SH-SY5Y (cell line): ENCODE data around the gene TRPC4.

Experiments
- GATA2 ChIP-seq: IDR thresholded peaks from 2 replicates; pipeline ENCODE4 v1.6.1; 2011; ENCODE audit warnings: mild to moderate bottlenecking, low read depth, low read length
- GATA3 ChIP-seq: IDR thresholded peaks from 2 replicates; pipeline ENCODE4 v1.6.1; 2011; ENCODE audit warnings: low read depth, mild to moderate bottlenecking, low read length, moderate library complexity

GRCh38 chr13:37889102-37889501 lies 19.5 kb upstream of the TRPC4 start:
- TF ChIP-seq GATA2 (no peak), GATA3 (no peak)
